Measurements from ENCODE around the gene NOL4L.

DNA sequence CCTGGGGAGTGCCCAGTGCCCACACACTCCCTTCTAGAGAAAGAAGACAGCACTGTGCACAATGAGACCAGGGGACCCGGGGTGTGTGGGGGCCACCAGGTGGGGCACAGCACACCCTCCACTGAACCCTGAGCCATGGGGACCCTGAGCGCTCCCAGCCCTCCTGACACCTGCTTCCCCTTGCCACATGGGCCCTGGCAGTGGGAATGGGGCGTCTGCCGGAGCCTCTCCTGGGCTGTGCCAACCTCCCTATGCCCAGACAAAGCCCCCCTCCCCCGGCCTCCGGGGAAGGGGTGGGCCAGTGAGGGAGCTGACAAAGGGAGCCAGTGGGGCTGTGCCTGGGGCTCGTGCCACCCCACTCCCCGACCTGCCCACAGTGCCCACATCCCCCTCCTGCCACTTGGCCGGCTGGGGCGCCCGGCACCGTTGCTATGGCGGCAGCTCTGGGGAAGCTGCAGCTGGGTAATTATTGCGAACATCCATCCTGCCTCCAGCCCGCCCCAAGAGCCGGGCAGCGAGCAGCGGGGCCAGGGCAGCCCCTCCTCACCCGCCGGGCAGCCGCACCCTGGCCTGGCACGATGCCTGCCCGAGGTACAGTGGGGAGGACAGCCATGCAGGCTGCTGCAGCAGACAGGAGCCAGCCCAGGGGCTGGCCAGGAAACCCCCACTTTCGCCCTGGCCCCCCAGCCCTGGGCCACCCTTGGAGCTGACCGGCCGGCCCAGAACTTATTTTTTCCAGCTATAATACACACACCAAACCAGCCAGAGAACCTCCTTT lies 41.9 kb upstream of the NOL4L start:
- TF ChIP-seq, protein P1, sequence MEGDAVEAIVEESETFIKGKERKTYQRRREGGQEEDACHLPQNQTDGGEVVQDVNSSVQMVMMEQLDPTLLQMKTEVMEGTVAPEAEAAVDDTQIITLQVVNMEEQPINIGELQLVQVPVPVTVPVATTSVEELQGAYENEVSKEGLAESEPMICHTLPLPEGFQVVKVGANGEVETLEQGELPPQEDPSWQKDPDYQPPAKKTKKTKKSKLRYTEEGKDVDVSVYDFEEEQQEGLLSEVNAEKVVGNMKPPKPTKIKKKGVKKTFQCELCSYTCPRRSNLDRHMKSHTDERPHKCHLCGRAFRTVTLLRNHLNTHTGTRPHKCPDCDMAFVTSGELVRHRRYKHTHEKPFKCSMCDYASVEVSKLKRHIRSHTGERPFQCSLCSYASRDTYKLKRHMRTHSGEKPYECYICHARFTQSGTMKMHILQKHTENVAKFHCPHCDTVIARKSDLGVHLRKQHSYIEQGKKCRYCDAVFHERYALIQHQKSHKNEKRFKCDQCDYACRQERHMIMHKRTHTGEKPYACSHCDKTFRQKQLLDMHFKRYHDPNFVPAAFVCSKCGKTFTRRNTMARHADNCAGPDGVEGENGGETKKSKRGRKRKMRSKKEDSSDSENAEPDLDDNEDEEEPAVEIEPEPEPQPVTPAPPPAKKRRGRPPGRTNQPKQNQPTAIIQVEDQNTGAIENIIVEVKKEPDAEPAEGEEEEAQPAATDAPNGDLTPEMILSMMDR (IDR thresholded peaks at IDR 0.05; ENCODE audit: insufficient read depth, low read length): no peak
- TF ChIP-seq SPI1 (IDR thresholded peaks at IDR 0.05; ENCODE audit: borderline replicate concordance, low read depth) (no peak), POLR2AphosphoS5 (IDR thresholded peaks at IDR 0.05; ENCODE audit: low read depth) (no peak), REST (IDR thresholded peaks at IDR 0.05; ENCODE audit: insufficient replicate concordance, low read depth) (no peak)

All from HL-60 (cell line).